SK-N-DZ (cell line): ENCODE results near the gene PFN1.

Source experiments
- DNase-seq: peaks from one replicate; pipeline ENCODE4 v3.0.0-alpha.2; 2015; ENCODE audit warnings: low spot score
- small RNA-seq, 2 experiments: library from RNA; depleted of rRNA; stranded (forward); fragments of <200 nt; gene quantifications; one replicate each; pipeline ENCODE3, GENCODE V24; 2014

Gene PFN1

DNA sequence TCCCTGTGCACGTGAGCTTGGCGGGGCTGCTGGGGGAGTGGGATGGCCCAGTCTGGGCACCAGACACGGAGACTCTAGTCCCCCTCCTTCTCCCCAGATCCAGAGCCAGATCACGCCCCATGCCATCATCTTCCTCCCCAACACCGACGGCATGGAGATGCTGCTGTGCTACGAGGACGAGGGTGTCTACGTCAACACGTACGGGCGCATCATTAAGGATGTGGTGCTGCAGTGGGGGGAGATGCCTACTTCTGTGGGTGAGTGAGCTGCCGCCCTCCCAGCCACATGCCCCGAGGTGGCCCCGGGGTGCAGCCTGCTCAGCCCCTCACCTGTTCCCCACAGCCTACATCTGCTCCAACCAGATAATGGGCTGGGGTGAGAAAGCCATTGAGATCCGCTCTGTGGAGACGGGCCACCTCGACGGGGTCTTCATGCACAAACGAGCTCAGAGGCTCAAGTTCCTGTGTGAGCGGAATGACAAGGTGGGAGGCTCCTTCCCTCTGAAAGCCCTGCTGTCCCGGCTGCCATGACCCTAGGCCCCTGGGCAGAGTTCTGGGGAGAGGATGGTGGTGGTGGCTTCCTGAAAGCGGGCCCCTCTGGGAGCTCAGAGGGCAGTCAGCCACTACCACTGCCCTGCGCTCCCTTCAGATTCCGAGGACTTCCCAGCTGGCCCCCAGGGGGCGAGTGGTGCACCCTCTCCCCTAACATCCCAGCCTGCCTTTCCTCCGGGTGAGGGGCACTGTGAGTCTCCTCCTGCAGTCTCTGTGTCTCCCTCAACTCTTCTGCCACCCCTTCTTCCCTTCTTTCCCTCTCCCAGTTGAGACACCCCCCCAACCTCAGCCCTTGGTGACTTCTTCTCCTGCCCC lies 51.8 kb downstream of the PFN1 start:
- no peak for DNase-seq

DNA sequence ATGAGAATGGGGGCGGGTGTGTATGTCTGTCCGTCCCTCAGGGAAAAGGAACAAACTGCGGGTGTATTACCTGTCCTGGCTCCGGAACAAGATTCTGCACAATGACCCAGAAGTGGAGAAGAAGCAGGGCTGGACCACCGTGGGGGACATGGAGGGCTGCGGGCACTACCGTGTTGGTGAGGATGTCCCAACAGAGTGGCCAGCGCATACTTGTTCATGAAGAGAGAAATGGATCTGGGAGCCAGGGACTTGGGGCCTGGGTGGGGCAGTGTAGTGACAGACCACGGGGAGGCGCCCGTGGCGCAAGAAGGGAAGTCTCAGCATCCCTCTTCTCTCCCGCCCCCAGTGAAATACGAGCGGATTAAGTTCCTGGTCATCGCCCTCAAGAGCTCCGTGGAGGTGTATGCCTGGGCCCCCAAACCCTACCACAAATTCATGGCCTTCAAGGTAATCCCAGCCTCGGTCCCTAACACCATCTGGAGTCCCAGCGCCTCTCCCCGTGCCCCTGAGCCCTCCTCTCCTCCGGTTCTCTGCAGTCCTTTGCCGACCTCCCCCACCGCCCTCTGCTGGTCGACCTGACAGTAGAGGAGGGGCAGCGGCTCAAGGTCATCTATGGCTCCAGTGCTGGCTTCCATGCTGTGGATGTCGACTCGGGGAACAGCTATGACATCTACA lies 52.5 kb downstream of the PFN1 start:
- no peak for DNase-seq

Small RNAs within 50 kb of the gene (small RNA-seq; reads per million reads assigned to genes)
- gene MIR6864, result 0 reads per million in 2 experiments
- 0 reads per million in 2 experiments for gene MIR6865
